ENCODE data around the gene RPRD1B.

RPRD1B gene

DNA sequence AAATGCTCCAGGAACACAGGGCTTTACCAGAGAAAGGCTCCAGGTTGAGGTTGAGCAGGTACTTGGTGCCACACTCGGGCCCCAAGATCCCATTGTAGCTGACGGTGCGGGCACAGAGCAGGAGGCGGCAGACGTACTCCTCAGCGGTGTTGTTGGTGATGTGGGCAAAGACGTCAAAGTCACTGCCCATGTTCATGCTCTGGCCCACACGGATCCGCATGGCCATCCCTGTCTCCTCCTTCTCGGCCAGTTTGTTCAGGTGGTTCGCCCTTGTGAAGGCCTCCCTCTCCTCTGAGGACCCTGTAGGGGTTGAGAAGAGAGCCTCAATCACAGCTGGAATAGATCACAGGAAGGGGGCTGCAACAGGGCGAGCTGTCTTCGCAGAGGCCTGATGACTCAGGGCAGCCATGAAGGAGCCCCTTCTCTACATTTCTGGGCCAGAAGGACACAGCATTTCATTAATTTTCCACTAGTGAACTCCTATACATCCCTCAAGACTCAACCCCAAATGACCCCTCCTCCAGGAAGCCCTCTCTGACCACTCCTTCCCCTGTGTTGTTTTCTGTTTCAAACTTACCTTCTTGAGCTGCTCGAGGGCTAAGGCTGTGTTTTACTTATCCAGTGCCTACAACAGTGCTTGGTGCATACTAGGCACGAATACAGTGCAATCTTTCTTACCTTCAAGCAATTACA is 104.7 kb downstream of the RPRD1B start:
- no peak for DNase-seq

DNA sequence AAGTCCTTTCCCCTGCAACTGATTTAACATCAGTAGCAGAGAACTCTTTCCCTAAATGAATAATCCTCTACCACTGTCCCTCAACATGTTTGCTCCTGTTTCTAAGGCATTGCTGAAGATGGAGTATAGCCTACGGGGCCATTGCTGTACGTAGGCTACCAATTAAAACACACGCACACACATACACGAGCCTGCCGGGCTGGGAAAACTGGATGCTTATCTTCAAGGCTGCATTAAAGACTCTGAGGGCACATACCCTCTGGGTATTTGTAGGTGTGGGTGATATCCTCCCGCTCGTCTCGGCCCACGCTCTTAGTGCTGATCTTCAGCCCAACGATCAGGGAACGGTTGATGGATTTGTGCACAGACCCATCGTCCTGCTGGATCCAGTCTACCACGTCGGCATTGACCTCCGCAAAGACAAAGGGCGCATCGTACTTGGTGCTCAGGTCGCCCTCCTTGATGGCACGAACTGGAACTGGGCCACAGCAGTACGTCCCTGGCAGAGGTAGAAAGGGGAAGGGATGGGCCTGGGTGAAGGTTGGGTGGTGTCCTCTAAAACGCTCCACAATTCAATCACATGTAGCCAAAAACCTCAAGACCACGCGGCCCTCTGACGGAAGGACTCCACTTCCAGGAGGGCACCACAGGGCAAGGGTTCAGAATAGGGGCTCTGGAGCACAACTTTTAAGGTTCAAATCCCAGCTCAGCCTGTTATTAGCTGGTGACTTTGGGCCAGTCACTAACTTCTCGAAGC is 105.8 kb downstream of the RPRD1B start:
- DNase-seq: no peak

DNA sequence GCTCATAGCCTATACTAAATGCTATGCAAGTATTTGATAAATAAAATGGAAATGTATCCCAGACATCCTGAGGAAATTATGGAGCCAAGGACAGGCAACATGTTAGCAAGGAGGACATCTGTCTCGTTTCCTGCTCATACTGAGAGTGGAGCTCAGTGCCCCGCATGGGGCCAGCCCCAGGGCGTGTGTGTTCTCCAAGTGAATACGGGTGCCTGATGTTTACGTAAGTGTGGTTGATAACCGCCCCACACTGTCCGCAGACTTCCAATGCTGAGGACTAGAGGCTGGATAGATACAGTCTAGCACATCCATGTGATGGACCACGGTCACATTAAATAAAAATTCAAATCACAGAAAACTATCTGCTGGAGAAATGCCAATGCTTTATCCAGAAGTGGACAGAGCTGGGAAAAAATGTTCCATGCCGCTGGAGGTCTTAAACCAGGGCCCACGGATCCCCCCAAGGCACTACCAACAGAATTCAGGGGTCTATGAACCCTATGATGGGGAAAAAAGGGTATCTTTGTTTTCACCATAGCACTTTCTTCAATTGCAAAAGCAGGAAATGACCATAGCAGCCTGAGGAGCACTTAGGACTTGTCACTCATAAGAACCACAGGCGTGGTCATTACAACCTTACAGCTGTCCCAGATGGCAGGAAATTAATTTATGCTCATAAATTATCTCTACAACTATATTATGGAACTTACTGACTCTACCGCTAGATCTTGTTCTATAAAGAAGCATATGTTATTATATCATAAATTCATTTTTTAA is 106.6 kb downstream of the RPRD1B start:
- no peak for DNase-seq

DNA sequence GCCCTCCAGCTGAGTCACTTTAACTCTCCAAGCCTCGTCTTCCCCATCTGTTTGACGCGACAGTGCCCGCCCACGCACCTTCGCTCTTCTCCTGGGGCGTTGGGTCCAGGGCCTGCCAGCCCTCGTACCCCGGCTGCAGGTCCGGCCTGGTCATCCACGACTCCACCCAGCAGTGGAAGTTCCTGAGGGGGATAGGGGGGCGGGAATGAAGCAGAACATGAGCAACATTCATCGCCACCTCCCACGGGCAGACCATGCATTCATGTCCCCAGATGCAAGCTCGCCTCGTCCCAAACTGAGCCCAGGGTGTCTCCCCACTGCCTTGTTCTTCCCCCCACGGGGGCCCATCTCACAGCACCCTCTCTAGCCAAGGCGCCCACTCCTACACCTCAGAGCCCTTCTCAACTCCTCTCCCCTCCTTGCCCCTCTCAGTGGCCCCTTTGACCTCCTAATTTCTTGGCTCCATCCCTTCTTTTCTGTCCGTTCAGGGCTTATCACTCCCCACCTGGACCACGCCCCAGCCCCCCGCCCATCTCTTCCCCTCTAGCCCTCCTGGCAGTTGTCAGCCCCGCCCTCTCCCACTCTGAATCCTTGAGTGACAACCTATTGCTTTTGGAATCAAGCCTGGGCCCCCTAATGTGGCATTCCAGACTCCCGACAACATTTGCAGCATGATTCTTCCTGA is 107.8 kb downstream of the RPRD1B start:
- DNase-seq: no peak
